Spleen (tissue), 11 donors: ENCODE data around the gene RERE. TPM values are rescaled to one million over a fixed set of nuclear protein-coding genes. Genes with fewer than 3 reads are reported as not detected.

Experiments
- DNase-seq: peaks from one replicate; pipeline ENCODE4 v3.0.0-alpha.2; 2020
- H3K27ac ChIP-seq, 8 donors: fragments of 200-600 bp; sonication (generic) in 7 of 8; 1 replicate in 4 of 8; 2 replicates in 4 of 8; pipeline versions ENCODE4 v1.5.0 to v1.8.0; 2016 to 2021; ENCODE audit warnings: inconsistent platforms in 4 of 8, mild to moderate bottlenecking in 4 of 8, moderate library complexity in 1 of 8
- H3K27me3 ChIP-seq, 7 donors: fragments of 200-600 bp; sonication (generic) in 6 of 7; replicated peaks in 1 of 7; 1 replicate in 4 of 7; 2 replicates in 3 of 7; pipeline versions ENCODE4 v1.5.0 to v1.8.0; 2016 to 2021; ENCODE audit warnings: inconsistent platforms in 3 of 7, mild to moderate bottlenecking in 1 of 7
- H3K36me3 ChIP-seq, 6 donors: fragments of 200-600 bp; sonication (generic) in 5 of 6; 1 replicate in 4 of 6; 2 replicates in 2 of 6; pipeline versions ENCODE4 v1.5.0 to v1.8.0; 2016 to 2021; ENCODE audit warnings: inconsistent platforms in 2 of 6
- H3K4me1 ChIP-seq, 6 donors: fragments of 200-600 bp; sonication (generic) in 5 of 6; 1 replicate in 3 of 6; 2 replicates in 3 of 6; pipeline versions ENCODE4 v1.5.0 to v1.8.0; 2016 to 2021; ENCODE audit warnings: inconsistent platforms in 3 of 6
- H3K4me3 ChIP-seq, 8 donors: fragments of 200-600 bp; sonication (generic) in 7 of 8; 1 replicate in 4 of 8; 2 replicates in 4 of 8; pipeline versions ENCODE4 v1.5.0 to v1.8.0; 2016 to 2021; ENCODE audit warnings: inconsistent platforms in 4 of 8, mild to moderate bottlenecking in 4 of 8, moderate library complexity in 2 of 8
- H3K9me3 ChIP-seq, 8 donors: fragments of 200-600 bp; sonication (generic) in 7 of 8; 1 replicate in 4 of 8; 2 replicates in 4 of 8; pipeline versions ENCODE4 v1.5.0 to v1.8.0; 2016 to 2021; ENCODE audit warnings: inconsistent platforms in 4 of 8
- POLR2A ChIP-seq, 3 donors: fragments of 450-650 bp; IDR thresholded peaks; one replicate each; pipeline ENCODE4 v1.5.1; 2017; ENCODE audit warnings: antibody characterized with exemption in 3 of 3, mild to moderate bottlenecking in 1 of 3
- POLR2AphosphoS5 ChIP-seq, 3 donors: sonication (generic); formaldehyde crosslinking; IDR thresholded peaks; one replicate each; pipeline ENCODE4 v1.5.1; 2017; ENCODE audit warnings: antibody characterized with exemption in 3 of 3
- WGBS, 5 donors: extraction: QIAGEN DNeasy Blood & Tissue Kit in 3 of 5; methylation state at CpG; one replicate each; pipeline versions ENCODE4 v1.1.5 to v1.1.7; 2013 to 2018; 5-methylcytosine and 5-hydroxymethylcytosine counted together
- intact Hi-C: fragments of 100-400 bp; cut with DNase I; formaldehyde crosslinking; loops from one replicate; pipeline ENCODE4 v1.15.0; 2023; ENCODE audit warnings: low total_unique reads
- polyA plus RNA-seq, 3 donors: library from polyadenylated mRNA; stranded (reverse); fragments of 200-250 nt; gene quantifications; one replicate each; pipeline ENCODE4 v1.2.1, GENCODE V29; 2013
- total RNA-seq, 7 donors: library from RNA; depleted of rRNA in 3 of 7; stranded (reverse); fragments of >200 nt in 3 of 7; fragmentation: NEBNext Ultra II Directional in 4 of 7; extraction: Animal tissue kit (Norgen Biotek cat#: 25700) in 4 of 7; gene quantifications; one replicate each; pipeline versions ENCODE4 v1.1.0 to v1.2.1, GENCODE V29; 2016 to 2021
- TF ChIP-seq, protein P1 (sequence below), 11 experiments: fragments of 200-600 bp in 7 of 11; fragments of 450-650 bp in 4 of 11; sonication (generic) in 4 of 11; IDR thresholded peaks in 8 of 11; conservative IDR thresholded peaks in 3 of 11; 1 replicate in 7 of 11; 2 replicates in 4 of 11; pipeline versions ENCODE4 v1.4.0 to v1.8.0; 2016 to 2021; ENCODE audit warnings: antibody characterized with exemption in 11 of 11, inconsistent platforms in 4 of 11, mild to moderate bottlenecking in 1 of 11
- donor health status: healthy with polysubstance abuse.
- donor health status: DM: no; HTN: no; CAD: no; lungs with moderate emphysema.
- donor health status: DM: no; HTN: no; CAD: no.
- donor health status: Bipolar disorder and iron deficiency.
- donor health status: healthy.
- donor health status: DM: no; HTN: no; CAD: no.
- donor health status: DM: yes; HTN: yes; CAD: no.

The RERE gene
- total and polyA plus RNA-seq, 10 donors = 10.3 to 149 (median 117) TPM

- Histone ChIP-seq H3K9me3 (no peaks in the 10 kb centered on the region), H3K36me3 (no peaks in the 10 kb centered on the region), H3K4me3 (no peak overlapping the region), H3K27me3 (no peaks in the 10 kb centered on the region), H3K4me1 (peaks cover 9 to 69% (median 35%) of the 10 kb centered on the region in 6 donors), H3K27ac (no peak overlapping the region)
- intact Hi-C loops = no loop called here
- 70 to 83% (median 73%) methylated on average over 4 of the region's 4 CpGs for WGBS, 5 donors
- TF ChIP-seq, protein P1, sequence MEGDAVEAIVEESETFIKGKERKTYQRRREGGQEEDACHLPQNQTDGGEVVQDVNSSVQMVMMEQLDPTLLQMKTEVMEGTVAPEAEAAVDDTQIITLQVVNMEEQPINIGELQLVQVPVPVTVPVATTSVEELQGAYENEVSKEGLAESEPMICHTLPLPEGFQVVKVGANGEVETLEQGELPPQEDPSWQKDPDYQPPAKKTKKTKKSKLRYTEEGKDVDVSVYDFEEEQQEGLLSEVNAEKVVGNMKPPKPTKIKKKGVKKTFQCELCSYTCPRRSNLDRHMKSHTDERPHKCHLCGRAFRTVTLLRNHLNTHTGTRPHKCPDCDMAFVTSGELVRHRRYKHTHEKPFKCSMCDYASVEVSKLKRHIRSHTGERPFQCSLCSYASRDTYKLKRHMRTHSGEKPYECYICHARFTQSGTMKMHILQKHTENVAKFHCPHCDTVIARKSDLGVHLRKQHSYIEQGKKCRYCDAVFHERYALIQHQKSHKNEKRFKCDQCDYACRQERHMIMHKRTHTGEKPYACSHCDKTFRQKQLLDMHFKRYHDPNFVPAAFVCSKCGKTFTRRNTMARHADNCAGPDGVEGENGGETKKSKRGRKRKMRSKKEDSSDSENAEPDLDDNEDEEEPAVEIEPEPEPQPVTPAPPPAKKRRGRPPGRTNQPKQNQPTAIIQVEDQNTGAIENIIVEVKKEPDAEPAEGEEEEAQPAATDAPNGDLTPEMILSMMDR (IDR thresholded peaks at IDR 0.05 in 8 of 11, conservative IDR thresholded peaks at IDR 0.05 in 3 of 11) = no peak
- TF ChIP-seq POLR2AphosphoS5 (IDR thresholded peaks at IDR 0.05) (no peak), POLR2A (IDR thresholded peaks at IDR 0.05) (no peak)
- no peak for DNase-seq
These were observed 344.1 kb downstream of the RERE start for GRCh38 chr1:8473121-8473875.

GRCh38 chr1:8472668-8473067 is 344.8 kb downstream of the RERE start:
- no peak for TF ChIP-seq POLR2A (IDR thresholded peaks at IDR 0.05)
- no peak for TF ChIP-seq POLR2AphosphoS5 (IDR thresholded peaks at IDR 0.05)
- TF ChIP-seq, protein P1 (IDR thresholded peaks at IDR 0.05 in 8 of 11, conservative IDR thresholded peaks at IDR 0.05 in 3 of 11) = no peak

DNA sequence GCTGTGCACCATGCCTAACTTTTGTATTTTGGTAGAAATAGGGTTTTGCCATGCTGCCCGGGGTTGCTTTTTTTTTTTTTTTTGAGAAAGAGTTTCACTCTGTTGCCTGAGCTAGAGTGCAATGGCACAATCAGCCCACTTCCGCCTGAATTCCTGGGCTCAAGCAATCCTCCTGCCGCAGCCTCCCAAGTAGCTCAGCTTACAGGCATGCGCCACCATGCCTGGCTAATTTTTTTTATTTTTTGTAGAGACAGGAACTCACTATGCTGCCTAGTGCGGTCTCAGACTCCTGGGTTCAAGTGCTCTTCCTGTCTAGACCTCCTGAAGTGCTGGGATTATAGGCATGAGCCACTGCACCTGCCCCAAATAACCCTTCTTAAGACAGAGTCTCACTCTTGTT is 346.0 kb downstream of the RERE start:
- 79 to 94% (median 89%) methylated on average over 5 of the region's 5 CpGs for WGBS, 5 donors
- intact Hi-C loops = no loop called here
- peaks cover 9 to 61% (median 26%) of the 10 kb centered on the region in 6 donors for H3K4me1 ChIP-seq

More at GRCh38 chr1:8472668-8473067, 344.8 kb downstream of the RERE start:
- Histone ChIP-seq H3K36me3 (no peaks in the 10 kb centered on the region), H3K9me3 (no peaks in the 10 kb centered on the region), H3K4me3 (no peak overlapping the region), H3K27ac (no peak overlapping the region), H3K27me3 (no peaks in the 10 kb centered on the region), H3K4me1 (peaks cover 9 to 63% (median 32%) of the 10 kb centered on the region in 6 donors)
- DNase-seq = no peak
- intact Hi-C loops = no loop called here
- 52 to 72% (median 69%) methylated on average over 2 of the region's 2 CpGs for WGBS, 5 donors

GRCh38 chr1:8468751-8469150 is 348.7 kb downstream of the RERE start:
- DNase-seq = no peak
- intact Hi-C loops = no loop called here
- Histone ChIP-seq H3K27ac (no peak overlapping the region), H3K36me3 (peaks cover 0 to 17% (median 2%) of the 10 kb centered on the region in 6 donors), H3K9me3 (no peaks in the 10 kb centered on the region), H3K4me3 (no peak overlapping the region), H3K27me3 (no peaks in the 10 kb centered on the region), H3K4me1 (peaks cover 23 to 62% (median 41%) of the 10 kb centered on the region in 6 donors)
- TF ChIP-seq POLR2AphosphoS5 (IDR thresholded peaks at IDR 0.05) = no peak
- no peak for TF ChIP-seq POLR2A (IDR thresholded peaks at IDR 0.05)
- TF ChIP-seq, protein P1 (IDR thresholded peaks at IDR 0.05 in 8 of 11, conservative IDR thresholded peaks at IDR 0.05 in 3 of 11) = no peak
- WGBS, 5 donors = 90 to 97% (median 96%) methylated on average over 4 of the region's 4 CpGs

More for the DNA sequence above, 346.0 kb downstream of the RERE start:
- no peaks in the 10 kb centered on the region for H3K27me3 ChIP-seq
- DNase-seq = no peak
- H3K27ac ChIP-seq = no peak overlapping the region
- TF ChIP-seq POLR2A (IDR thresholded peaks at IDR 0.05) = no peak
- TF ChIP-seq, protein P1 (IDR thresholded peaks at IDR 0.05 in 8 of 11, conservative IDR thresholded peaks at IDR 0.05 in 3 of 11) = no peak
- no peak for TF ChIP-seq POLR2AphosphoS5 (IDR thresholded peaks at IDR 0.05)
- H3K36me3 ChIP-seq = no peaks in the 10 kb centered on the region
- H3K9me3 ChIP-seq = no peaks in the 10 kb centered on the region
- no peak overlapping the region for H3K4me3 ChIP-seq
